Measurements from ENCODE around the gene HOXB1.

DNA sequence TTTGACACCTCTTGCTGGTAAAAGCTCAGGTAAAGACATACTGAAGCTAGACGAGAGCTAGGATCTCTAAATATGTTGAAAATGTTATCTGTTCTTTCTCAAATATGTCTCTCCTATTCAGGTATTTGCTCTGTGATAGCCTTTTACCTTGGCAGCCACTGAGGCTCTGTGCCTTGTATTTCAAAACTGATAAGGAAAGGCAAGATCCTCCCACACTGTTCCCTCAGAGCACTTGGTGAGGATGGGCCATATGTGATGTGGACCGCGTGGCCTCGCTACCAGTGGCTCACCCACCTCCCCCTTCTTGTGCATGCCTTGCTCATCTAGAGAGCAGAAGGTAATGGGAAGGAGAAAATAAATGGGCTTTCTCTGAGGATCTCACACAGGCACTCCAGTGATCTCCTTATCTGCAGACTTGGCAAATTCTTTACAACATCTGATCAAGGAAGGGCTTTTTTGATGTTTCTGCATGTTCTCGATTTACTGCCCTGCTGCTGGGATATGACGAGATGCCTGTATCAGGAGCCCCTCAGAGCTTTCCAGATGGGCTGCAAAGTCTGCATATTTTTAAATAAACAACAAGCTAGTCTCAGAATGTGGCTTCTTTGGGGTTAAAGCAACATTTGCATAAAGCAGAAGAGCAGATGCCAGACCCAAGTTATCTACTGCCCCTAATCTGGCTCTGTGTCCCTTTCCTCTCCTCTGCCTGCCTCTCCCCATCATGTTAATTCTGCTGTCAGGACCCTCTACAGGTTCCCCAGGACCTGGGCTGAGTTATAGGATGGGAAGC, 16.9 kb downstream of the HOXB1 start:
- TF ChIP-seq CTCF (IDR thresholded peaks at IDR 0.05 in 8 of 11, conservative IDR thresholded peaks at IDR 0.05 in 3 of 11): no peak
- no peak for TF ChIP-seq POLR2A (IDR thresholded peaks at IDR 0.05)

Measured in spleen (tissue), 7 donors.